HG03039 (cell line): ENCODE results near the gene TCF23.
"Not testable (repeated sequence)": the region's sequence is repeated elsewhere in the genome, so short reads cannot be mapped to it uniquely, and the experiment has no call there.

ENCODE experiments used
- ATAC-seq: cut with Tn5 transposase; IDR thresholded peaks from one replicate; pipeline ENCODE4 v1.9.1; 2021; ENCODE audit warnings: mild to moderate bottlenecking, moderate library complexity; ENCODE audit not compliant: unreplicated experiment

TCF23 gene

GRCh38 chr2:27148801-27149439 is at the start of gene TCF23:
TCF23 (plus strand) TSS chr2:27149004; CDS start chr2:27149134, 130 bp downstream.
- no peak for ATAC-seq

DNA sequence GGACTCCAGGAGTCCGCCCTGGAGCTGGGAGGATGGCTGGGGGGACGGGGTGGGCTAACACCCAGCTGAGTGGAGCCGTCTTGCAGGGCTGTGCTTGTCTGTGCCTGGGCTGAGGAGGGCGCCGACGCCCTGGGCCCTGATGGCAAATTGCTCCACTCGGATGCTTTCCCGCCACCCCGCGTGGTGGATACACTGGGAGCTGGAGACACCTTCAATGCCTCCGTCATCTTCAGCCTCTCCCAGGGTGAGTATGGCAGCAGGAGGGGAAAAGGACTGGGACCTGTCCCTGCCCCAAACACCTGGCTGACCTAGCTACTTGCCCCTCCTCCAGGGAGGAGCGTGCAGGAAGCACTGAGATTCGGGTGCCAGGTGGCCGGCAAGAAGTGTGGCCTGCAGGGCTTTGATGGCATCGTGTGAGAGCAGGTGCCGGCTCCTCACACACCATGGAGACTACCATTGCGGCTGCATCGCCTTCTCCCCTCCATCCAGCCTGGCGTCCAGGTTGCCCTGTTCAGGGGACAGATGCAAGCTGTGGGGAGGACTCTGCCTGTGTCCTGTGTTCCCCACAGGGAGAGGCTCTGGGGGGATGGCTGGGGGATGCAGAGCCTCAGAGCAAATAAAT is 49.4 kb upstream of the TCF23 start:
- ATAC-seq = no peak

DNA sequence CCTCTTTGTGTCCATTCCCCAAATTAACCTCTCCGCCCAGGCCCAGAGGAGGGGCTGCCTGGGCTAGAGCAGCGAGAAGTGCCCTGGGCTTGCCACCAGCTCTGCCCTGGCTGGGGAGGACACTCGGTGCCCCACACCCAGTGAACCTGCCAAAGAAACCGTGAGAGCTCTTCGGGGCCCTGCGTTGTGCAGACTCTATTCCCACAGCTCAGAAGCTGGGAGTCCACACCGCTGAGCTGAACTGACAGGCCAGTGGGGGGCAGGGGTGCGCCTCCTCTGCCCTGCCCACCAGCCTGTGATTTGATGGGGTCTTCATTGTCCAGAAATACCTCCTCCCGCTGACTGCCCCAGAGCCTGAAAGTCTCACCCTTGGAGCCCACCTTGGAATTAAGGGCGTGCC is 48.8 kb upstream of the TCF23 start:
- no peak for ATAC-seq

GRCh38 chr2:27102329-27102728 is 46.5 kb upstream of the TCF23 start:
- no peak for ATAC-seq

GRCh38 chr2:27105981-27106380 is 42.8 kb upstream of the TCF23 start:
- no peak for ATAC-seq

DNA sequence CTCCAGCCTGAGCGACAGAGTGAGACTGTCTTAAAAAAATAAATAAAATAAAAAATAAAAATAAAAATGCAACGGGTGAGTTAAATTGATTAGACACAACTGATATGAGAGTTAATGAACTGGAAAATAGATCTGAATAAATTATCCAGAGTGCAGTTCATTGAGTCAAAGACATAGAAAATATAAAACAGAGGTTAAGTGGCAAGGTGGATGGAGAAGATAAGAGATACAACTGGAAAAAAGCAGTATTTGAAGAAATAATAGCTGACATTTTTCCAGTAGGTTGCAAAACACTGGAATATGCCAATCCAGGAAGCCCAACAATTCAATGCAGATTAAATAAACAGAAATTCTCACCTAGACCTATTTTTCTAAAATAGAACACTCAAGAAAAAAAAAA is 40.6 kb upstream of the TCF23 start:
- ATAC-seq = no peak

DNA sequence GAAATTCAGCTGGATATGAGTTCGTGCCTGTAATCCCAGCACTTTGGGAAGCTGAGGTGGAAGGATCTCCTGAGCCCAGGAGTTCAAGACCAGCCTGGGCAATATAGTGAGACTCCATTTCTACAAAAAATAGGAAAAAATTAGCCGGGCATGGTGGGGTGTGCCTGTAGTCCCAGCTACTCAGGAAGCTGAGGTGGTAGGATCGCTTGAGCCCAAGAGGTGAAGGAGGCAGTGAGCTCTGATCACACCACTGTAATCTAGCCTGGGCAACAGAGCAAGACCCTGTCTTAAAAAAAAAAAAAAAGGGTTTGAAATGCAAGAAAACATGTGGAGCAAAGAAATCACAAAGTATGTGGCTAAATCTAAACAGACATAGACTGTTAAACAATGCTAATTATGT is 39.7 kb upstream of the TCF23 start:
- no peak for ATAC-seq

DNA sequence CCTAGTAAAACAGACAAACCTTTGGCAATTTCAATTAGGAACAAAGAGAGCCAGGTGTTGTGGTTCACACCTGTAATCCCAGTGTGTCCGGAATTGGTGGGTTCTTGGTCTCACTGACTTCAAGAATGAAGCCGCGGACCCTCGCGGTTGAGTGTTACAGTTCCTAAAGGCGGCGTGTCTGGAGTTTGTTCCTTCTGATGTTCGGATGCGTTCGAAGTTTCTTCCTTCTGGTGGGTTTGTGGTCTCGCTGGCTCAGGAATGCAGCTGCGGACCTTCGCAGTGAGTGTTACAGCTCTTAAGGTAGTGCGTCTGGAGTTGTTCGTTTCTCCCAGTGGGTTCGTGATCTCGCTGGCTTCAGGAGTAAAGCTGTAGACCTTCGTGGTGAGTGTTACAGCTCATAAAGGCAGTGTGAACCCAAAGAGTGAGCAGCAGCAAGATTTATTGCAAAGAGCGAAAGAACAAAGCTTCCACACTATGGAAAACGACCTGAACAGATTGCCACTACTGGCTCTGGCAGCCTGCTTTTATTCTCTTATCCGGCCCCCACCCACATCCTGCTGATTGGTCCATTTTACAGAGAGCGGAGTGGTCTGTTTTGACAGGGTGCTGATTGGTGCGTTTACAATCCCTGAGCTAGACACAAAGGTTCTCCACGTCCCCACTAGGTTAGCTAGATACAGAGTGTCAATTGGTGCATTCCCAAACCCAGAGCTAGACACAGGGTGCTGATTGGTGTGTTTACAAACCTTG is 38.0 kb upstream of the TCF23 start:
- ATAC-seq = not testable (repeated sequence)

DNA sequence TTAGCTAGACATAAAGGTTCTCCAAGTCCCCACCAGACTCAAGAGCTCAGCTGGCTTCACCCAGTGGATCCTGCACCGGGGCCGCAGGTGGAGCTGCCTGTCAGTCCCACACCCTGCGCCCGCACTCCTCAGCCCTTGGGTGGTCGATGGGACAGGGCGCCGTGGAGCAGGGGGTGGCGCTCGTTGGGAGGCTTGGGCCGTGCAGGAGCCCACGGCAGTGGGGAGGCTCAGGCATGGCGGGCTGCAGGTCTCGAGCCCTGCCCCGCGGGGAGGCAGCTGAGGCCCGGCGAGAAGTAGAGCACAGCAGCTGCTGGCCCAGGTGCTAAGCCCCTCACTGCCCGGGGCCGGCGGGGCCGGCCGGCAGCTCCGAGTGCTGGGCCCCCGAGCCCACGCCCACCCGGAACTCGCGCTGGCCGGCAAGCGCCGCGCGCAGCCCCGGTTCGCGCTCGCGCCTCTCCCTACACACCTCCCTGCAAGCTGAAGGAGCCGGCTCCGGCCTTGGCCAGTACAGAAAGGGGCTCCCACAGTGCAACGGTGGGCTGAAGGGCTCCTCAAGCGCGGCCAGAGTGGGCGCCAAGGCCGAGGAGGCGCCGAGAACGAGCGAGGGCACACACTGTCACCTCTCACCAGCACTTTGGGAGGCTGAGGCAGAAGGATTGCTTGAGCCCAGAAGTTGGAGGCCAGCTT is 37.3 kb upstream of the TCF23 start:
- not testable (repeated sequence) for ATAC-seq

DNA sequence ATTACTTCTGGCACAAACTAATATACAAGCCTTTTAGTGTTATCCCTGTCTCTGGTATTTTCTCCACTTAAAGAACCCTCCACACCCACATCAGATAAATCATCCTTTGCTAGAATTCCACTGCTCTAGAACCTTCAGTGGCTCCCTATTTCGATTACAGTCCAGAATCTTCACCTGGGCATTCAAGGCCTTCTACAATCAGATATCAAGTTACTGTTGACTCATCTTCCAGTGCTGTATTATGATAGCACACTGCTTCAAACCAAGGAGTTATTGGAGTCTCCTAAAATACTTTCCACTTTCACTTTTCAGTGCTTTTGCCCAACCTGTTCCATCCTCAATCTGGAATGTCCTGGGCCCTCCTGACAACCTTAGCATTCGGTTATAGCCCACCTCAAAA is 33.3 kb upstream of the TCF23 start:
- ATAC-seq = no peak

DNA sequence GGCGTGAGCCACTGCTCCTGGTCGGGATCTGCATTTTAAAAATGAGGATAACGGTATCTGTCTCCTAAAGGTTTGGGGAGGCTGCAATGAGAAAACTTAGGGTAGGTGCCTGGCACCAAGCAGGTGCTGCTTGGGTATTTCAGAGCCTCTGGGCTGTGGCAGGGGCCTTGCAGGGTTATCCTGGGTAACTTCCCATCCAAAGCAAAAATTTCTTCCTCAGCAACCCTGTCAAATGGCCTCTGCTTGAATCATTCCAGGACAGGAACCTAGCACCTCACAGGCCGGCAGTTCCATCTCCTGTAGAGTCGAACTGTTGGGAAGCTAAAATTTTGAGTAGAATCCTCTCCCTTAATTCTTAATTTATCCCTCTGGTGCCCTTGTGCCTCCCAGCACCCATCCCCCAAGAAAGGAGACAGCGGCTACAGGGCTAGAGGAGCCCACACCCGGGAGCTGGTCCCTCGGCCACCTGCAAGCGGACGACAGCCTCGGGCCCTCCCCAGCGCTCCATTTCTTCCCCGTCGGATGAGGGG is 30.7 kb upstream of the TCF23 start:
- no peak for ATAC-seq

- ATAC-seq = no peak
Observed at GRCh38 chr2:27118525-27119329, 30.1 kb upstream of the TCF23 start, which contains the start of gene CGREF1. CGREF1 (minus strand) TSS chr2:27119128; CDS start chr2:27104366, 14,762 bp downstream.

- not testable (repeated sequence) for ATAC-seq
Observed at GRCh38 chr2:27119330-27119670, 29.5 kb upstream of the TCF23 start.

DNA sequence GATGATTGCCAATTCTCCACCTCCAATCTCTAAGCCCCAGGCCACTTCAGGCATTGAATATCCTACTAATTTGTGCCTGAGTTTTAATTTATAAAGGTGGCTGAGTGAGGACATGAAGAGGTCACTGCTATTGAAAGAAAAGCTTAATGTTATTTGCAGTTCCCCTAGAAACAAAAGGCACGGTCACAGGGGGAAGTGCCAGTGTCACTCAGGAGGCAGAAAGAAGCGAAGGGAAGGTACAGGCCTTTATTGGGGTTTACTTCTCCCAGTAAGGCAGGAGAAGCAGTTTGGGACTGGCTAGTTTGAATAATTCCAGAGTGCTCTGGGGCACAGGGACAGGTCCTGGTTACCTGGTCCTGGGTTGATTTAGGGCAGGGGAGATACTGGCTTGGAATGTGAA is 26.9 kb upstream of the TCF23 start:
- no peak for ATAC-seq

DNA sequence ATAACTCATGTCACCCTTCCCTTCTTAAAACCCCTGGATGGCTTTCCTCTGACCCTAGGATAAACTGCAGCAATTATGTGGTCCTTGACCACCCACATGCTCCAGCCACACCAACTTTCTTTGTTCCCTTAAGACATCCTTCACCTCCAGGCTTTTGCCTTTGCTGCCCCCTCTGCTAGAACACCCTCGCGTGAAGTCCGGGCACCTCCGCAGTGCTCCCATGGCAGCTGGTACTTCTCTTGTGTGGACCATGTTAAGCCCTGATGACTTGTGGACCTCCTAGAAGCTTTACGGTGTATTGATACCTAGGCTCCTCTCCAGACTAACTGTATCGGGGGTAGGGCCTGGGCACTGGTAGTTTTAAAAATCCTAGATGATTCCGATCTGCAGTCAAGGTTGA is 26.0 kb upstream of the TCF23 start:
- ATAC-seq = no peak

DNA sequence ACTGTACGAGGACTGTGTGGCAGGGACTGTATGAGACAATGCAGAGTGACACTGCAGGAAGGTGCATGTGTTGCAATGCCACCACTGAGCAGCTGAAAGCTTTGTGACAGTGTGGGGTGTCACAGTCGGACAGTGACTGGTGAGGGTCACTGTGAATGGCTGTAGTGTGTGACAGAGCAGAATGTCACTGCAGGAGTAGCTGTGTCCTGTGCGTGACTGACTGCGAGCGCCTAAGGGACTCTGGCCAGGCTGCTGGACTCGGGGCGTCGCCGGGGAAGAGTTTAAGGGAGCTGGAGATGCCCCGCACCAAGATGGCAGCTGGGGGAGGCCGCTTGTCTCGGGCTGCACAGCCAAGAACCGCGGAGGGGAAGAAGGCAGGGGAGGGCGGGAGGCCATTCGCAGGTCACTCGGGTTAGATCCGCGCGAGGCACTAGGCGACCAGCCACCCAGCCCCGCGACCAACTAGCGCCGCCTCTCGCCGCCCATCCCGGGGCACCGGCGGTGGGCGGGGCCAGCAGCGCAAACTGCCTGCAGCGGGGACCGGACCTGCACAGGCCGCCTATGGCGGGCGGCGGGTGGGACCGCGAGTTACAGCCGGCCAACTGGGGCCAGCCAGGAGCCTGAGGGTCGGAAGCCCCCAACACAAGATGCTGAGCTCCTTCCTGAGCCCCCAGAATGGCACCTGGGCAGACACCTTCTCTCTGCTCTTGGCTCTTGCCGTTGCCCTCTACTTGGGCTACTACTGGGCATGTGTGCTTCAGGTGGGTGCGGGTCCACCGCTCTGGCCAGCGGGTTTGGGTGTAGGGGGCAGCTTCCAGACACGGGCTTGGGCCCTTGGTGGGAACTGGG is 25.3 kb upstream of the TCF23 start, which contains the start of gene ABHD1:
TSS of gene ABHD1 (plus strand) at position 514 of the 849 bp plus-strand sequence. CDS start at position 648, 134 bp downstream.
- ATAC-seq = no peak

DNA sequence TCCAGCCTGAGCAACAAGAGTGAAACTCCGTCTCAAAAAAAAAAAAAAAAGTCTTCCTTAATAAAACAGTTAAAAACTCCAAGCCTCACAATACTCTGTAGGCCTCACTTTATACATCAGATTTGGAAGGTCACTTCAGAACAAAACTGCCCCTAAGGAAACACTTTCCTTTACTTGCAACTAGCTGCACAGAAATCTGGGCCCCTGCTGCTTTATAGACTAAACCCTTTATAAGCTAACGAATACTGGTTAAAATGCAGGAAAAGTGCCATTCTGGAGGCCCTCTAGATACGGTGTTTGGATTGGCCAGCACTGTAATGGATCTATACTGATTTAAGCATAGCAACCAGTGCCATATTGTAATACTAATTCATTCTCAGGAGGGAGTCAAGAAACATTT is 23.7 kb upstream of the TCF23 start:
- no peak for ATAC-seq

- no peak for ATAC-seq
Observed at GRCh38 chr2:27126252-27126710, 22.5 kb upstream of the TCF23 start.
